T-cell (primary cell): ENCODE measurements around the gene RMI1. TPM values are rescaled to one million over a fixed set of nuclear protein-coding genes. Genes with fewer than 3 reads are reported as not detected.

Experiments used
- ATAC-seq, 4 experiments: fragments of 200-7000 bp in 3 of 4; fragments of 150-1000 bp in 1 of 4; cut with Tn5 transposase; replicated peaks in 1 of 4; 1 replicate in 3 of 4; 2 replicates in 1 of 4; pipeline ENCODE4 v1.10.0; 2021; ENCODE audit warnings: moderate library complexity in 3 of 4, mild to moderate bottlenecking in 2 of 4, moderate number of reproducible peaks in 1 of 4
- CTCF ChIA-PET, 2 donors: fragments of 300-600 bp; sonication (Branson Sonifier 250); formaldehyde crosslinking; loops; one replicate each; lab custom pipeline; 2022; ENCODE audit warnings: antibody characterized with exemption in 2 of 2; lab: Charles Lee
- POLR2A ChIA-PET, 2 donors: fragments of 300-600 bp; sonication (Branson Sonifier 250); formaldehyde crosslinking; loops; one replicate each; lab custom pipeline; 2022; ENCODE audit warnings: antibody characterized with exemption in 2 of 2; lab: Charles Lee
- DNase-seq, 35 experiments: peaks; one replicate each; pipeline versions ENCODE4 v3.0.0 to v3.0.0-alpha.2; 2013 to 2023
- H3K27ac ChIP-seq: one replicate; pipeline ENCODE4 v1.5.1; 2013; ENCODE audit warnings: low read length
- H3K27me3 ChIP-seq, 2 experiments: replicated peaks in 1 of 2; 1 replicate in 1 of 2; 2 replicates in 1 of 2; pipeline versions ENCODE4 v1.6.1 to v1.7.0; 2013; ENCODE audit warnings: low read length in 1 of 2, mixed read lengths in 1 of 2; ENCODE audit not compliant: control insufficient read depth in 2 of 2, insufficient read depth in 2 of 2; ENCODE audit errors: extremely low read depth in 1 of 2
- H3K36me3 ChIP-seq, 2 donors: 1 replicate in 1 of 2; 2 replicates in 1 of 2; pipeline versions ENCODE4 v1.6.1 to v1.7.0; 2013; ENCODE audit warnings: low read length in 1 of 2; ENCODE audit not compliant: control insufficient read depth in 2 of 2, insufficient read depth in 1 of 2; ENCODE audit errors: extremely low read depth in 1 of 2
- H3K4me1 ChIP-seq, 2 experiments: 1 replicate in 1 of 2; 2 replicates in 1 of 2; pipeline versions ENCODE4 v1.6.1 to v1.7.0; 2013; ENCODE audit warnings: low read length in 2 of 2, mixed read lengths in 1 of 2; ENCODE audit not compliant: insufficient read depth in 2 of 2, control insufficient read depth in 1 of 2; ENCODE audit errors: extremely low read depth in 1 of 2
- H3K4me3 ChIP-seq, 2 donors: 1 replicate in 1 of 2; 2 replicates in 1 of 2; pipeline versions ENCODE4 v1.5.1 to v1.7.0; 2013; ENCODE audit warnings: mild to moderate bottlenecking in 2 of 2, low read length in 1 of 2, moderate library complexity in 1 of 2; ENCODE audit not compliant: control insufficient read depth in 1 of 2; ENCODE audit errors: extremely low read depth in 1 of 2
- H3K9me3 ChIP-seq: 2 replicates; pipeline ENCODE4 v1.7.0; 2013
- H3K27ac Mint-ChIP-seq, 2 donors: one replicate each; pipeline ENCODE4 v1.8.0; 2020 to 2021; ENCODE audit warnings: mild to moderate bottlenecking in 2 of 2, mixed read lengths in 2 of 2
- H3K27me3 Mint-ChIP-seq, 2 donors: one replicate each; pipeline ENCODE4 v1.8.0; 2021 to 2022; ENCODE audit warnings: mixed read lengths in 2 of 2
- H3K36me3 Mint-ChIP-seq: one replicate; pipeline ENCODE4 v1.8.0; 2021; ENCODE audit warnings: mixed read lengths
- H3K4me1 Mint-ChIP-seq, 3 donors: one replicate each; pipeline ENCODE4 v1.8.0; 2020 to 2022; ENCODE audit warnings: mixed read lengths in 3 of 3, mild to moderate bottlenecking in 1 of 3
- H3K4me3 Mint-ChIP-seq, 3 donors: one replicate each; pipeline ENCODE4 v1.8.0; 2020 to 2022; ENCODE audit warnings: mild to moderate bottlenecking in 3 of 3, mixed read lengths in 3 of 3, moderate library complexity in 3 of 3
- H3K9me3 Mint-ChIP-seq, 3 donors: one replicate each; pipeline ENCODE4 v1.8.0; 2020 to 2022; ENCODE audit warnings: mixed read lengths in 3 of 3
- WGBS: methylation state at CpG from one replicate; pipeline ENCODE4 v1.1.5; 2013; ENCODE audit warnings: missing lambda C conversion rate; ENCODE audit not compliant: insufficient coverage; 5-methylcytosine and 5-hydroxymethylcytosine counted together
- total RNA-seq, 35 experiments: library from RNA in 6 of 35; stranded (reverse) in 6 of 35; fragments of 120-200 nt in 1 of 35; gene quantifications; one replicate each; pipeline versions ENCODE4 v1.2.1 to v1.2.4 and lab custom pipeline; 2013 to 2026

Gene RMI1
- total RNA-seq, 5 donors from 2014 or later (not counting 1 experiment from before 2014, with no cell fraction given), result 2.3 to 6.9 (median 5.3) TPM

GRCh38 chr9:83956436-83957247 is 24.0 kb upstream of the RMI1 start:
- POLR2A ChIA-PET, result no interaction called here
- Histone ChIP-seq H3K36me3 (no peaks in the 10 kb centered on the region), H3K27me3 (no peaks in the 10 kb centered on the region), H3K27ac (peak overlapping the region; percentile 73), H3K4me3 (peak overlapping the region; percentile 76 to 91), H3K9me3 (no peaks in the 10 kb centered on the region), H3K4me1 (peaks cover 5 to 18% of the 10 kb centered on the region in 2 experiments)
- WGBS, result 3% methylated on average over 53 of the region's 57 CpGs
- Mint-ChIP-seq H3K27me3 (no peaks in the 10 kb centered on the region), H3K27ac (peak overlapping the region; percentile 96 to 98), H3K9me3 (no peaks in the 10 kb centered on the region), H3K4me3 (peak overlapping the region; percentile 96 to 99 (median 97)), H3K36me3 (no peaks in the 10 kb centered on the region), H3K4me1 (peaks cover 18 to 28% (median 20%) of the 10 kb centered on the region in 3 donors)
- peak in 30 of 35 experiments; percentile 4 to 68 (median 36) for DNase-seq
- CTCF ChIA-PET, result no interaction called here
- peak; percentile 68 to 82 (median 76) for ATAC-seq

DNA sequence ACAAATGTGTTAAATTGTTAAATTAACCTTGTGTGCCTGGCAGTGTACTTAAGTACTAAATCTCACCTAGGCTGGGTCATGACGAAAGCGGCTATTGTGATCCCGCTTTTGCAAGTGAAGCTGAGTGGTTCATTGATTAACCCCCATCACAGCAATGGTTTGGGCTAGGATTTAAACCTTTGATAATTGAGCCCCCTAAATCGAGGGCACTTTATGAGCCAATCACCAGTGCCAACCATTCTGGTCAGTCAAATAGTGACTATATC is 23.4 kb upstream of the RMI1 start:
- ATAC-seq (no peak), DNase-seq (no peak)
- Mint-ChIP-seq H3K27me3 (no peaks in the 10 kb centered on the region), H3K9me3 (no peaks in the 10 kb centered on the region), H3K4me3 (peak overlapping the region; percentile 96 to 99 (median 97)), H3K27ac (peak overlapping the region; percentile 96 to 98), H3K36me3 (no peaks in the 10 kb centered on the region), H3K4me1 (peaks cover 18 to 28% (median 20%) of the 10 kb centered on the region in 3 donors)
- ChIA-PET POLR2A (interaction anchor here in 1 of 2 donors (0.6 kb wide), 1 partner anchor 430 kb away, joined by 7 read pairs; no protein-coding TSS in a partner anchor), CTCF (no interaction called here)
- no peaks in the 10 kb centered on the region for H3K27me3 ChIP-seq
- H3K36me3 ChIP-seq, result no peaks in the 10 kb centered on the region
- H3K9me3 ChIP-seq, result no peaks in the 10 kb centered on the region
- peaks cover 5 to 18% of the 10 kb centered on the region in 2 experiments for H3K4me1 ChIP-seq
- peak overlapping the region; percentile 73 for H3K27ac ChIP-seq
- WGBS, result no CpG with 5 or more reads among the region's 4 CpGs
- H3K4me3 ChIP-seq, result peak overlapping the region in 1 of 2 donors; percentile 76

DNA sequence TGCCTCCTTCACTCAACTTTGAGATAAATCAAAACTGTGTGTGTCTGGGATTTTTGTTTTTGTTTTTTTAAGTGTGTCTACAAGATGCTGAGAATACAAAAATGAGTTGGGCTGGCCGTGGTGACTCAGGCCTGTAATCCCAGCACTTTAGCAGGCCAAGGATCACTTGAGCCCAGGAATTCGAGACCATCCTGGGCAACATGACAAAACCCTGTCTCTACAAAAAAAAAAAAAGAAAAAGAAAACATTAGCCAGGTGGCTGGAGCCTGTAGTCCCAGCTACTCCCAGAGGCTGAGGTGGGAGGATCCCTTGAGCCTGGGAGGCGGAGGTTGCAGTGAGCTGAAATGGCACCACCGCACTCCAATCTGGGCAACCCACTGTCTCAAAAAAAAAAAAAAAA is 21.5 kb upstream of the RMI1 start:
- Mint-ChIP-seq H3K36me3 (no peaks in the 10 kb centered on the region), H3K27me3 (no peaks in the 10 kb centered on the region), H3K27ac (no peak overlapping the region), H3K4me3 (no peak overlapping the region), H3K4me1 (peaks cover 18 to 27% (median 21%) of the 10 kb centered on the region in 3 donors), H3K9me3 (no peaks in the 10 kb centered on the region)
- ChIA-PET CTCF (interaction anchor here in 1 of 2 donors (0.7 kb wide), 1 partner anchor 15 kb away, joined by 3 read pairs; no protein-coding TSS in a partner anchor), POLR2A (no interaction called here)
- no peak for ATAC-seq
- DNase-seq, result no peak
- no peaks in the 10 kb centered on the region for H3K36me3 ChIP-seq
- peaks cover 5 to 18% of the 10 kb centered on the region in 2 experiments for H3K4me1 ChIP-seq
- H3K27me3 ChIP-seq, result no peaks in the 10 kb centered on the region
- H3K9me3 ChIP-seq, result no peaks in the 10 kb centered on the region
- H3K4me3 ChIP-seq, result no peak overlapping the region
- H3K27ac ChIP-seq, result no peak overlapping the region
- WGBS, result 92% methylated on average over 2 of the region's 4 CpGs

GRCh38 chr9:83960991-83961390 is 19.6 kb upstream of the RMI1 start:
- Mint-ChIP-seq H3K4me1 (peaks cover 10 to 18% (median 10%) of the 10 kb centered on the region in 3 donors), H3K27ac (no peak overlapping the region), H3K9me3 (no peaks in the 10 kb centered on the region), H3K36me3 (no peaks in the 10 kb centered on the region), H3K4me3 (no peak overlapping the region), H3K27me3 (no peaks in the 10 kb centered on the region)
- POLR2A ChIA-PET, result no interaction called here
- Histone ChIP-seq H3K4me3 (no peak overlapping the region), H3K27ac (no peak overlapping the region), H3K27me3 (no peaks in the 10 kb centered on the region), H3K9me3 (no peaks in the 10 kb centered on the region), H3K4me1 (peaks cover 0 to 8% of the 10 kb centered on the region in 2 experiments), H3K36me3 (no peaks in the 10 kb centered on the region)
- DNase-seq (no peak), ATAC-seq (no peak)
- WGBS, result no CpG with 5 or more reads among the region's 5 CpGs
- CTCF ChIA-PET, result interaction anchor here in 1 of 2 donors (0.5 kb wide), 1 partner anchor 28 kb away, joined by 4 read pairs; no protein-coding TSS in a partner anchor

- ATAC-seq (no peak), DNase-seq (no peak)
- no peaks in the 10 kb centered on the region for H3K9me3 ChIP-seq
- Mint-ChIP-seq H3K27ac (no peak overlapping the region), H3K36me3 (peaks cover 5% of the 10 kb centered on the region), H3K4me3 (no peak overlapping the region), H3K27me3 (no peaks in the 10 kb centered on the region), H3K9me3 (no peaks in the 10 kb centered on the region), H3K4me1 (peaks cover 2 to 11% (median 4%) of the 10 kb centered on the region in 3 donors)
- peaks cover 0 to under 1% of the 10 kb centered on the region in 2 experiments for H3K4me1 ChIP-seq
- POLR2A ChIA-PET, result interaction anchor here in 1 of 2 donors (0.6 kb wide), 1 partner anchor 287 kb away, joined by 4 read pairs; no protein-coding TSS in a partner anchor
- peaks cover 0 to 5% of the 10 kb centered on the region in 2 donors for H3K36me3 ChIP-seq
- 100% methylated on average over 1 of the region's 3 CpGs for WGBS
- no peak overlapping the region for H3K27ac ChIP-seq
- H3K4me3 ChIP-seq, result no peak overlapping the region
- H3K27me3 ChIP-seq, result no peaks in the 10 kb centered on the region
- CTCF ChIA-PET, result interaction anchor here (0.5 to 0.6 kb wide), 2 partner anchors 16 to 17 kb away, joined by 3 to 6 read pairs; no protein-coding TSS in a partner anchor
Measured at GRCh38 chr9:83962165-83962564, 18.4 kb upstream of the RMI1 start.

GRCh38 chr9:83964973-83965349 is 15.6 kb upstream of the RMI1 start:
- no peaks in the 10 kb centered on the region for H3K9me3 Mint-ChIP-seq
- H3K36me3 Mint-ChIP-seq, result peaks cover 21% of the 10 kb centered on the region
- ChIA-PET CTCF (interaction anchor here in 1 of 2 donors (0.6 kb wide), 1 partner anchor 177 kb away, joined by 5 read pairs; no protein-coding TSS in a partner anchor), POLR2A (interaction anchor here in 1 of 2 donors (1.4 kb wide), 1 partner anchor 14 kb away, joined by 3 read pairs; no protein-coding TSS in a partner anchor)
- Histone ChIP-seq H3K27ac (no peak overlapping the region), H3K4me3 (no peak overlapping the region), H3K4me1 (no peaks in the 10 kb centered on the region), H3K36me3 (peaks cover 0 to 24% of the 10 kb centered on the region in 2 donors), H3K9me3 (no peaks in the 10 kb centered on the region), H3K27me3 (no peaks in the 10 kb centered on the region)
- DNase-seq, result no peak
- ATAC-seq, result peak; percentile 24 to 38 (median 31)
- no peaks in the 10 kb centered on the region for H3K27me3 Mint-ChIP-seq
- peaks cover 5 to 12% (median 9%) of the 10 kb centered on the region in 3 donors for H3K4me1 Mint-ChIP-seq
- no peak overlapping the region for H3K4me3 Mint-ChIP-seq
- WGBS, result 83% methylated on average over 1 of the region's 2 CpGs
- H3K27ac Mint-ChIP-seq, result peak overlapping the region; percentile 50 to 64
